A673 (cell line): ENCODE data around the gene CBX7.

ENCODE experiments used
- CTCF ChIP-seq: fragments of 300-800, 200-600 bp; sonication (generic); conservative IDR thresholded peaks from 2 replicates; pipeline ENCODE4 v1.5.1; 2017; ENCODE audit warnings: low read depth, mild to moderate bottlenecking, antibody characterized with exemption, low read length, moderate library complexity, mixed read lengths
- EZH2 ChIP-seq: fragments of 200-600 bp; sonication (generic); IDR thresholded peaks from 2 replicates; pipeline ENCODE4 v1.6.1; 2017; ENCODE audit warnings: borderline replicate concordance, low read depth, mild to moderate bottlenecking, mixed read lengths, antibody characterized with exemption, low read length; ENCODE audit not compliant: poor library complexity, severe bottlenecking

DNA sequence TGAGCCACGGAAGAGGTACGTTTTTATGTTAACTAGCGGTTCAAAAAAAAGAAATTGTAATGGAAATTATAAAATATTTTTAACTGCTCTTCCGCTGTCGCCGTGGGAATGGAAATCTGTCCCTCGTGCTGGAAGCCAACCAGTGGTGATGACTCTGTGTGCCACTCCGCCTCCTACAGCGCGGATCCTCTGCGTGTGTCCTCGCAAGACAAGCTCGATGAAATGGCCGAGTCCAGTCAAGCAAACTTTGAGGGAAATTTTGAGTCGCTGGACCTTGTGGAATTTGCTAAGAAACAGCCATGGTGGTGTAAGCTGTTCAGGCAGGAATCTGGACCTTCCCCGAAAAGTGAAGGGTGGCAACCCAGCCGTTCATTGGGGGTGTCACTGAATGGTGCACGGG, 2.9 kb upstream of the CBX7 start:
- TF ChIP-seq CTCF (no peak), EZH2 (no peak)
